ENCODE results near the gene DDTL. TPM values are rescaled to one million over a fixed set of nuclear protein-coding genes. Genes with fewer than 3 reads are reported as not detected.

DDTL gene
- total and polyA plus RNA-seq, 2 donors (not counting 1 experiment from before 2014, with no cell fraction given), result 4.1 TPM; not detected in 1

GRCh38 chr22:24006914-24007214 lies 40.2 kb downstream of the DDTL start:
- H3K9ac ChIP-seq (ENCODE audit: low read length), result no peak overlapping the region
- TF ChIP-seq EZH2 (IDR thresholded peaks at IDR 0.05; ENCODE audit: borderline replicate concordance, insufficient read depth, low read depth, low read length, poor library complexity, severe bottlenecking), result no peak
- no peak for TF ChIP-seq CTCF (IDR thresholded peaks at IDR 0.05)
- H3K4me2 ChIP-seq (replicated peaks; ENCODE audit: low read depth, low read length, poor library complexity, severe bottlenecking), result no peak overlapping the region
- WGBS (ENCODE audit: insufficient coverage), result 91% methylated on average over 6 of the region's 6 CpGs
- no peaks in the 10 kb centered on the region for H3K9me3 Mint-ChIP-seq (ENCODE audit: insufficient read depth)
- H3K4me3 Mint-ChIP-seq, result no peak overlapping the region
- POLR2A ChIA-PET, result interaction anchor here (0.5 kb wide), 1 partner anchor 120 kb away, joined by 3 read pairs; no protein-coding TSS in a partner anchor
- H2AFZ ChIP-seq (ENCODE audit: insufficient read depth, low read depth, low read length, poor library complexity, severe bottlenecking), result no peak overlapping the region
- H3K27ac Mint-ChIP-seq, result no peak overlapping the region
- ATAC-seq (ENCODE audit: low read depth) (no peak), DNase-seq (no peak)
- intact Hi-C loops (cut with micrococcal nuclease), result no loop called here
- H3K4me1 ChIP-seq (ENCODE audit: control insufficient read depth in 2 of 2, insufficient read depth in 2 of 2, low read length in 2 of 2), result peaks cover 3 to 10% of the 10 kb centered on the region in 2 donors
- H3K9me3 ChIP-seq (ENCODE audit: control extremely low read depth in 1 of 3, control insufficient read depth in 2 of 3, insufficient read depth in 1 of 3, low read length in 2 of 3), result peaks cover 0 to 3% (median 0%) of the 10 kb centered on the region in 3 donors
- no peaks in the 10 kb centered on the region for H3K36me3 ChIP-seq (replicated peaks in 1 of 2; ENCODE audit: control extremely low read depth in 1 of 2, control insufficient read depth in 1 of 2, extremely low read depth in 1 of 2, insufficient read depth in 2 of 2, low read length in 1 of 2)
- no peak overlapping the region for H3K27ac ChIP-seq (ENCODE audit: low read length in 2 of 2)
- H3K27me3 ChIP-seq (replicated peaks in 1 of 4; ENCODE audit: control extremely low read depth in 1 of 4, control insufficient read depth in 3 of 4, insufficient read depth in 4 of 4, low read length in 3 of 4), result peaks cover 0 to 1% (median 0%) of the 10 kb centered on the region in 4 experiments
- peaks cover 8% of the 10 kb centered on the region for H3K79me2 ChIP-seq (ENCODE audit: control insufficient read depth, insufficient read depth, low read length)
- CTCF ChIA-PET, result no interaction called here
- peaks cover 14% of the 10 kb centered on the region for H3K4me1 Mint-ChIP-seq
- no peak overlapping the region for H3K4me3 ChIP-seq (ENCODE audit: control extremely low read depth in 1 of 5, extremely low read depth in 1 of 5, insufficient read depth in 1 of 5, low read depth in 2 of 5, low read length in 4 of 5)
- peaks cover 3% of the 10 kb centered on the region for H3K27me3 Mint-ChIP-seq
- no peaks in the 10 kb centered on the region for H4K20me1 ChIP-seq (ENCODE audit: control insufficient read depth, insufficient read depth, low read length, poor library complexity, severe bottlenecking)

- POLR2A ChIA-PET, result no interaction called here
- intact Hi-C loops (cut with micrococcal nuclease), result no loop called here
- Histone ChIP-seq H3K79me2 (ENCODE audit: control insufficient read depth, insufficient read depth, low read length) (peaks cover 11% of the 10 kb centered on the region), H3K4me1 (ENCODE audit: control insufficient read depth in 2 of 2, insufficient read depth in 2 of 2, low read length in 2 of 2) (peaks cover 7 to 16% of the 10 kb centered on the region in 2 donors), H3K4me2 (replicated peaks; ENCODE audit: low read depth, low read length, poor library complexity, severe bottlenecking) (no peak overlapping the region), H3K9ac (ENCODE audit: low read length) (no peak overlapping the region), H3K36me3 (replicated peaks in 1 of 2; ENCODE audit: control extremely low read depth in 1 of 2, control insufficient read depth in 1 of 2, extremely low read depth in 1 of 2, insufficient read depth in 2 of 2, low read length in 1 of 2) (no peaks in the 10 kb centered on the region), H3K27me3 (replicated peaks in 1 of 4; ENCODE audit: control extremely low read depth in 1 of 4, control insufficient read depth in 3 of 4, insufficient read depth in 4 of 4, low read length in 3 of 4) (no peaks in the 10 kb centered on the region), H2AFZ (ENCODE audit: insufficient read depth, low read depth, low read length, poor library complexity, severe bottlenecking) (no peak overlapping the region), H3K4me3 (ENCODE audit: control extremely low read depth in 1 of 5, extremely low read depth in 1 of 5, insufficient read depth in 1 of 5, low read depth in 2 of 5, low read length in 4 of 5) (no peak overlapping the region), H3K9me3 (ENCODE audit: control extremely low read depth in 1 of 3, control insufficient read depth in 2 of 3, insufficient read depth in 1 of 3, low read length in 2 of 3) (peaks cover 0 to 3% (median 0%) of the 10 kb centered on the region in 3 donors), H3K27ac (ENCODE audit: low read length in 2 of 2) (no peak overlapping the region), H4K20me1 (ENCODE audit: control insufficient read depth, insufficient read depth, low read length, poor library complexity, severe bottlenecking) (no peaks in the 10 kb centered on the region)
- no peak for DNase-seq
- Mint-ChIP-seq H3K27ac (no peak overlapping the region), H3K9me3 (ENCODE audit: insufficient read depth) (no peaks in the 10 kb centered on the region), H3K4me1 (peaks cover 16% of the 10 kb centered on the region), H3K4me3 (no peak overlapping the region), H3K27me3 (no peaks in the 10 kb centered on the region)
- ATAC-seq (ENCODE audit: low read depth), result no peak
- WGBS (ENCODE audit: insufficient coverage), result 93% methylated on average over 7 of the region's 8 CpGs
- CTCF ChIA-PET, result no interaction called here
- TF ChIP-seq CTCF (IDR thresholded peaks at IDR 0.05), result no peak
- no peak for TF ChIP-seq EZH2 (IDR thresholded peaks at IDR 0.05; ENCODE audit: borderline replicate concordance, insufficient read depth, low read depth, low read length, poor library complexity, severe bottlenecking)
These were observed 40.7 kb downstream of the DDTL start for GRCh38 chr22:24007253-24008021.
